ENCODE results near the gene TEF.

- no peak for TF ChIP-seq EP300 (IDR thresholded peaks at IDR 0.05; ENCODE audit: borderline replicate concordance)
- TF ChIP-seq RAD21 (IDR thresholded peaks at IDR 0.05; ENCODE audit: low read depth), result no peak
Measured at GRCh38 chr22:41348964-41349484, 32.7 kb upstream of the TEF start.

Data from Ishikawa (cell line).